Fibroblast of villous mesenchyme (primary cell): ENCODE measurements around the gene SRP14. TPM values are rescaled to one million over a fixed set of nuclear protein-coding genes. Genes with fewer than 3 reads are reported as not detected.
"Not testable (repeated sequence)": the region's sequence is repeated elsewhere in the genome, so short reads cannot be mapped to it uniquely, and the experiment has no call there.

Source experiments
- DNase-seq: peaks from one replicate; pipeline ENCODE4 v3.0.0-alpha.2; 2010; ENCODE audit warnings: low read depth
- H3K4me3 ChIP-seq: 2 replicates; pipeline ENCODE4 v1.5.1; 2011; ENCODE audit warnings: low read depth, mild to moderate bottlenecking, low read length
- CTCF ChIP-seq: IDR thresholded peaks from 2 replicates; pipeline ENCODE4 v1.5.1; 2012; ENCODE audit warnings: low read depth, mild to moderate bottlenecking, low read length; ENCODE audit not compliant: insufficient read depth
- total RNA-seq: library from RNA; depleted of rRNA; stranded (reverse); fragments of >200 nt; gene quantifications from 2 replicates; pipeline ENCODE4 v1.2.3, GENCODE V29; 2012

The SRP14 gene
- total RNA-seq, 1 donor = 93.3 TPM

GRCh38 chr15:40082195-40082883, 43.4 kb upstream of the SRP14 start:
- no peak for TF ChIP-seq CTCF
- peak overlapping the region; percentile 45 for H3K4me3 ChIP-seq
- DNase-seq = no peak

- DNase-seq = peak; percentile 93
- H3K4me3 ChIP-seq = peak overlapping the region; percentile 45
- TF ChIP-seq CTCF = peak; percentile 15
These were observed 42.8 kb upstream of the SRP14 start for GRCh38 chr15:40081691-40082194.

- no peak for TF ChIP-seq CTCF
- DNase-seq = no peak
- H3K4me3 ChIP-seq = no peak overlapping the region
These were observed 41.9 kb upstream of the SRP14 start for GRCh38 chr15:40080847-40081246.

- DNase-seq = no peak
- no peak for TF ChIP-seq CTCF
- H3K4me3 ChIP-seq = no peak overlapping the region
These were observed 41.1 kb upstream of the SRP14 start for GRCh38 chr15:40080104-40080503.

GRCh38 chr15:40079456-40079855, 40.5 kb upstream of the SRP14 start:
- no peak for TF ChIP-seq CTCF
- no peak for DNase-seq
- no peak overlapping the region for H3K4me3 ChIP-seq

- no peak for TF ChIP-seq CTCF
- H3K4me3 ChIP-seq = no peak overlapping the region
- no peak for DNase-seq
These were observed 36.5 kb upstream of the SRP14 start for GRCh38 chr15:40075298-40076044.

GRCh38 chr15:40074656-40075055, 35.7 kb upstream of the SRP14 start:
- not testable (repeated sequence) for DNase-seq

GRCh38 chr15:40073716-40074490, 34.9 kb upstream of the SRP14 start:
- not testable (repeated sequence) for DNase-seq, H3K4me3 ChIP-seq

More at GRCh38 chr15:40074656-40075055, 35.7 kb upstream of the SRP14 start:
- not testable (repeated sequence) for H3K4me3 ChIP-seq
